Esophagus muscularis mucosa (tissue), 3 donors: ENCODE measurements around the gene STRN3.

Source experiments
- POLR2A ChIP-seq: fragments of 450-650 bp; IDR thresholded peaks from one replicate; pipeline ENCODE4 v1.6.1; 2017; ENCODE audit warnings: antibody characterized with exemption, moderate library complexity, mild to moderate bottlenecking, low read depth
- TF ChIP-seq, protein P1 (sequence below), 3 experiments: fragments of 200-600 bp in 2 of 3; fragments of 450-650 bp in 1 of 3; sonication (generic) in 2 of 3; IDR thresholded peaks; one replicate each; pipeline ENCODE4 v1.5.1; 2017 to 2019; ENCODE audit warnings: antibody characterized with exemption in 3 of 3, mild to moderate bottlenecking in 2 of 3, moderate library complexity in 1 of 3

DNA sequence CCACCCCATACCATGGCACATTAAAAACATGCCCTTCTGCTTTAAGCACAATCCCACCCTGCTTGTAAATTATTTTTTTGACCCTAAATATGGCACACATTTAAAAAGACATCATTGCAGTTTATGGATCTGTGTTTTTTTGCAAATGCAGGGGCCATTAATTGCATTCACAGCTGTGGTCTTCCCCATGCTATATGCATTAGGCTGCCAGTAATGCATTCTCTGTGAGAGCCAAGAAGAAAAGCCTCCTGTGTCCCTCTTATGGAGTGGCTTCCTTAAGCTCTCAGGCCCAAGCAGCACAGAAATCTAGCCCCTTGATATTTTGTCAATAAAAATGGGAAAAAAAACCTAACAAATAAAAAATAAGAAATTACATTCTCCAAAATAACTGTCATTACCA, 172.2 kb downstream of the STRN3 start:
- TF ChIP-seq, protein P1, sequence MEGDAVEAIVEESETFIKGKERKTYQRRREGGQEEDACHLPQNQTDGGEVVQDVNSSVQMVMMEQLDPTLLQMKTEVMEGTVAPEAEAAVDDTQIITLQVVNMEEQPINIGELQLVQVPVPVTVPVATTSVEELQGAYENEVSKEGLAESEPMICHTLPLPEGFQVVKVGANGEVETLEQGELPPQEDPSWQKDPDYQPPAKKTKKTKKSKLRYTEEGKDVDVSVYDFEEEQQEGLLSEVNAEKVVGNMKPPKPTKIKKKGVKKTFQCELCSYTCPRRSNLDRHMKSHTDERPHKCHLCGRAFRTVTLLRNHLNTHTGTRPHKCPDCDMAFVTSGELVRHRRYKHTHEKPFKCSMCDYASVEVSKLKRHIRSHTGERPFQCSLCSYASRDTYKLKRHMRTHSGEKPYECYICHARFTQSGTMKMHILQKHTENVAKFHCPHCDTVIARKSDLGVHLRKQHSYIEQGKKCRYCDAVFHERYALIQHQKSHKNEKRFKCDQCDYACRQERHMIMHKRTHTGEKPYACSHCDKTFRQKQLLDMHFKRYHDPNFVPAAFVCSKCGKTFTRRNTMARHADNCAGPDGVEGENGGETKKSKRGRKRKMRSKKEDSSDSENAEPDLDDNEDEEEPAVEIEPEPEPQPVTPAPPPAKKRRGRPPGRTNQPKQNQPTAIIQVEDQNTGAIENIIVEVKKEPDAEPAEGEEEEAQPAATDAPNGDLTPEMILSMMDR (IDR thresholded peaks at IDR 0.05), result no peak
- no peak for TF ChIP-seq POLR2A
